Measurements from ENCODE around the gene BAIAP2L2.

The BAIAP2L2 gene

DNA sequence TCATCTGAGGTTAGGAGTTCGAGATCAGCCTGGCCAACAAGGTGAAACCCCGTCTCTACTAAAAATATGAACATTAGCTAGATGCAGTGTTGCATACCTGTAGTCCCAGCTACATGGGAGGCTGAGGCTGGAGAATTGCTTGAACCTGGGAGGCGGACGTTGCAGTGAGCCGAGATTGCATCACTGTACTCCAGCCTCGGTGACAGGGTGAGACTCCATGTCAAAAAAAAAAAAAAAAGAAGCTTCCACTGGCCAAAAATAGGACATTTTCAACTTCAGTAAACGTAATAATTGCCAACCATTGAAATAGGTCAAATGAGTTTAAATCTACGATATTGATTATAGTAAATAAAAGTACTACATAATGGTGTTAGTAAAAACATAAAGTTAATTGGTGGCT lies 6.8 kb downstream of the BAIAP2L2 start:
- peaks cover 8% of the 10 kb centered on the region for H3K4me1 ChIP-seq (ENCODE audit: insufficient read depth, low read length, poor library complexity, severe bottlenecking)
- no peak overlapping the region for H3K4me3 ChIP-seq (ENCODE audit: low read length, poor library complexity, severe bottlenecking)
- TF ChIP-seq, protein P1, sequence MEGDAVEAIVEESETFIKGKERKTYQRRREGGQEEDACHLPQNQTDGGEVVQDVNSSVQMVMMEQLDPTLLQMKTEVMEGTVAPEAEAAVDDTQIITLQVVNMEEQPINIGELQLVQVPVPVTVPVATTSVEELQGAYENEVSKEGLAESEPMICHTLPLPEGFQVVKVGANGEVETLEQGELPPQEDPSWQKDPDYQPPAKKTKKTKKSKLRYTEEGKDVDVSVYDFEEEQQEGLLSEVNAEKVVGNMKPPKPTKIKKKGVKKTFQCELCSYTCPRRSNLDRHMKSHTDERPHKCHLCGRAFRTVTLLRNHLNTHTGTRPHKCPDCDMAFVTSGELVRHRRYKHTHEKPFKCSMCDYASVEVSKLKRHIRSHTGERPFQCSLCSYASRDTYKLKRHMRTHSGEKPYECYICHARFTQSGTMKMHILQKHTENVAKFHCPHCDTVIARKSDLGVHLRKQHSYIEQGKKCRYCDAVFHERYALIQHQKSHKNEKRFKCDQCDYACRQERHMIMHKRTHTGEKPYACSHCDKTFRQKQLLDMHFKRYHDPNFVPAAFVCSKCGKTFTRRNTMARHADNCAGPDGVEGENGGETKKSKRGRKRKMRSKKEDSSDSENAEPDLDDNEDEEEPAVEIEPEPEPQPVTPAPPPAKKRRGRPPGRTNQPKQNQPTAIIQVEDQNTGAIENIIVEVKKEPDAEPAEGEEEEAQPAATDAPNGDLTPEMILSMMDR (conservative IDR thresholded peaks at IDR 0.05; ENCODE audit: low read length): no peak
- no peak for TF ChIP-seq EZH2phosphoT487 (IDR thresholded peaks at IDR 0.05; ENCODE audit: borderline replicate concordance)

DNA sequence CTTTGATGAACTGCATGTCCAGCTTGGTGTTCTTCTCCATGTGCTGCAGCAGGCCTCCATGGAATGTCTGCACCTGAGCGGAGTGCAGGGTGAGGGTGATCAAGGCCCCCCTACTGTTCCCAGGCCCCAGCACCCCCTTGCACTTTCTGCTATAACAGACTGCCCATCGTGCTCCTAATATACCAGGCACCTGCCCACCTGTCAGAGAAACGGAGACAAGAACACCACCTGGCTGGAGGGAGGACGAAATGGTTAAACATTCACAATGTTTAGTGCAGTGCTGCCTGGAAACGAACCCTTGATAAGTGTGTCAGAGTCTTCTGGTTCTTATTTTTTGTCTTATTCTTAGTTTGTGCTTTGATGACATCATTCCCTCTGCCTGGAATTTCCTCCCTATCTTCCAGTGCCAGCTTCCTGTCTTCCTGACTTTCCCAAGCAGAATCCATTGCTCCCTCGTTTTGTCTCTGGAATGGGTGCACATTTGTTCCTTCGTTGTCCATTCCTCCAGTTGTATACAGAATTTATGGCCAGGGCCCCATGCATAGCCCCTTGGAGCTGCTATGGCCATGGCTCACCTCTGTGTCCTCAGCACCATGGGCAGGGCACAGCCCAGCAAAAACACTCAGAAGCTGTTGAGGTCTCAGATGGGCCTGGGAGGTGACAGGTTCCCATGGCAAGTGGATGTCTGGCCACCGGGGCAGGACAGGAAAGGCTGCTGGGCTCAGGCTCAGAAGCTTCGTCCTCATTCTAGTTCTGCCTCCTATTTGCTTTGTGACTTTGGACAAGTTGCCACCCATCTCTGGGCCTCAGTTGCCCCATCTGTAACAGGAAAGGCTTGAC lies 11.9 kb downstream of the BAIAP2L2 start:
- Histone ChIP-seq H3K4me3 (ENCODE audit: low read length, poor library complexity, severe bottlenecking) (no peak overlapping the region), H3K36me3 (ENCODE audit: insufficient read depth, low read length) (no peaks in the 10 kb centered on the region), H3K4me2 (ENCODE audit: low read depth, low read length, poor library complexity, severe bottlenecking) (no peak overlapping the region), H3K4me1 (ENCODE audit: insufficient read depth, low read length, poor library complexity, severe bottlenecking) (no peaks in the 10 kb centered on the region), H4K20me1 (ENCODE audit: insufficient read depth, low read length, poor library complexity, severe bottlenecking) (no peaks in the 10 kb centered on the region), H3K27me3 (ENCODE audit: insufficient read depth, low read length, poor library complexity, severe bottlenecking) (no peaks in the 10 kb centered on the region), H3K9me3 (ENCODE audit: insufficient read depth, low read depth, low read length) (no peaks in the 10 kb centered on the region), H3K9me2 (replicated peaks; ENCODE audit: low read depth, low read length) (no peaks in the 10 kb centered on the region), H3K9ac (ENCODE audit: low read depth, low read length, poor library complexity, severe bottlenecking) (no peak overlapping the region), H3F3A (ENCODE audit: low read depth) (peaks cover 4% of the 10 kb centered on the region; the same call in 1 of the 2 replicates), H2AFZ (ENCODE audit: low read length) (no peak overlapping the region), H3K79me2 (ENCODE audit: insufficient read depth, low read length) (no peaks in the 10 kb centered on the region)
- no peak for TF ChIP-seq EZH2phosphoT487 (IDR thresholded peaks at IDR 0.05; ENCODE audit: borderline replicate concordance)
- TF ChIP-seq, protein P1 (conservative IDR thresholded peaks at IDR 0.05; ENCODE audit: low read length): no peak

More for the DNA sequence above, 6.8 kb downstream of the BAIAP2L2 start:
- Histone ChIP-seq H3K79me2 (ENCODE audit: insufficient read depth, low read length) (no peaks in the 10 kb centered on the region), H3K9me2 (replicated peaks; ENCODE audit: low read depth, low read length) (no peaks in the 10 kb centered on the region), H4K20me1 (ENCODE audit: insufficient read depth, low read length, poor library complexity, severe bottlenecking) (no peaks in the 10 kb centered on the region), H3K4me2 (ENCODE audit: low read depth, low read length, poor library complexity, severe bottlenecking) (no peak overlapping the region), H3K36me3 (ENCODE audit: insufficient read depth, low read length) (no peaks in the 10 kb centered on the region), H3K9me3 (ENCODE audit: insufficient read depth, low read depth, low read length) (no peaks in the 10 kb centered on the region), H3F3A (ENCODE audit: low read depth) (peaks cover 4% of the 10 kb centered on the region; the same call in 1 of the 2 replicates), H2AFZ (ENCODE audit: low read length) (no peak overlapping the region), H3K27me3 (ENCODE audit: insufficient read depth, low read length, poor library complexity, severe bottlenecking) (no peaks in the 10 kb centered on the region), H3K9ac (ENCODE audit: low read depth, low read length, poor library complexity, severe bottlenecking) (no peak overlapping the region)

DNA sequence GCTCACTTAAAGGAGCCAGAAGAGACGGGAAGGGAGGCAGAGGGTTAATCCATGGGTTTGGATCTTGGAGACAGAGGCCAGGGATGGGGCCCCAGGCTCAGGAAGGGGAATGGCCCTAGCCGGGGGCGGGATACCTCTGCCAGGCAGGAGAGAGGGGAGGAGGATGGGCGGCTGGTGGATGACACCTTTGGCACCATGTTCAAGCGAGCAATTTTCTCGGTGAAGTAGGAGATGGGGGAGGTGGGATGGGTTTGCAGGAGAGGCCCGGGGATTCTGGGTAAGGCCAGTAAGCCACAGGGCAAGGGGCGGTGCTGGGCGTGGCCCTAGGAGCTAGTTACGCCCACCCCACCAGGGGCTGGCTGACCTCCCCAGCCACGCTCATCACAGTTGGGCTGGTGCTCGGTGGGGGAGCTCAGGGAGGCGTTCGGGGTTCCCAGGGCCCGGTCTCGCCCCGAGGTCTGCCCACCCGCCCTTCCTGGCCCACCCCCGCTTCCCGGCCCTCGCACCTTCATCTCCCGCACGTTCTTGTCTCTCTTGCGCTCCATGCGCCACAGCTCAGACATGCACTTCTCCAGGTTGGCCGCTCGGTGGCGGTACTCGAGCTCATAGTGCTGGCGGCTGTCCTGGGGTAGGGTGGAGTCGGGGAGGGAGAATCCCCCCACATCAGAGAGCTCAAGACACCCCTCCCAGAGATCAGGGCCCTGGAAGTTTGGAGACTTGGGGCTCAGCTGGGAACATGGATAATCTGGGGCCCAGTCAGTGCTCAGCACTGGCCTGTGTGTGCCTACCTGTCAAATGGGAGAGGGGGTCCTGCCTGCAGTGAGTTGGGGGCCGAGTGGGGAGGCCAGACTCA lies 12.7 kb downstream of the BAIAP2L2 start:
- no peaks in the 10 kb centered on the region for H4K20me1 ChIP-seq (ENCODE audit: insufficient read depth, low read length, poor library complexity, severe bottlenecking)
- TF ChIP-seq, protein P1 (conservative IDR thresholded peaks at IDR 0.05; ENCODE audit: low read length): no peak
- TF ChIP-seq EZH2phosphoT487 (IDR thresholded peaks at IDR 0.05; ENCODE audit: borderline replicate concordance): no peak
- no peak overlapping the region for H3K9ac ChIP-seq (ENCODE audit: low read depth, low read length, poor library complexity, severe bottlenecking)
- no peaks in the 10 kb centered on the region for H3F3A ChIP-seq (ENCODE audit: low read depth)
- H3K79me2 ChIP-seq (ENCODE audit: insufficient read depth, low read length): no peaks in the 10 kb centered on the region
- H2AFZ ChIP-seq (ENCODE audit: low read length): no peak overlapping the region
- no peaks in the 10 kb centered on the region for H3K27me3 ChIP-seq (ENCODE audit: insufficient read depth, low read length, poor library complexity, severe bottlenecking)
- H3K4me2 ChIP-seq (ENCODE audit: low read depth, low read length, poor library complexity, severe bottlenecking): no peak overlapping the region
- H3K4me1 ChIP-seq (ENCODE audit: insufficient read depth, low read length, poor library complexity, severe bottlenecking): no peaks in the 10 kb centered on the region
- H3K36me3 ChIP-seq (ENCODE audit: insufficient read depth, low read length): no peaks in the 10 kb centered on the region
- H3K9me3 ChIP-seq (ENCODE audit: insufficient read depth, low read depth, low read length): no peaks in the 10 kb centered on the region
- H3K9me2 ChIP-seq (replicated peaks; ENCODE audit: low read depth, low read length): no peaks in the 10 kb centered on the region
- no peak overlapping the region for H3K4me3 ChIP-seq (ENCODE audit: low read length, poor library complexity, severe bottlenecking)
